Activated CD8-positive, alpha-beta T cell treated with anti-CD3 and anti-CD28 coated beads for 36 hours (primary cell): ENCODE results near the gene CEP164. TPM values are rescaled to one million over a fixed set of nuclear protein-coding genes. Genes with fewer than 3 reads are reported as not detected.

Source experiments
- ATAC-seq: fragments of 200-7000 bp; cut with Tn5 transposase; one replicate; pipeline ENCODE4 v1.10.0; 2021; ENCODE audit warnings: mild to moderate bottlenecking, moderate library complexity
- CTCF ChIA-PET: fragments of 350-600 bp; sonication (Branson Sonifier 250); formaldehyde crosslinking; loops from one replicate; lab custom pipeline; 2021; ENCODE audit warnings: antibody characterized with exemption; lab: Charles Lee
- POLR2A ChIA-PET: fragments of 350-600 bp; sonication (Branson Sonifier 250); formaldehyde crosslinking; loops from one replicate; lab custom pipeline; 2021; ENCODE audit warnings: antibody characterized with exemption; lab: Charles Lee
- DNase-seq: peaks from one replicate; pipeline ENCODE4 v3.0.0-alpha.2; 2020
- H3K27ac Mint-ChIP-seq: one replicate; pipeline ENCODE4 v1.8.0; 2021; ENCODE audit warnings: mild to moderate bottlenecking, mixed read lengths
- H3K27me3 Mint-ChIP-seq: one replicate; pipeline ENCODE4 v1.8.0; 2021; ENCODE audit warnings: mixed read lengths
- H3K36me3 Mint-ChIP-seq: one replicate; pipeline ENCODE4 v1.8.0; 2021; ENCODE audit warnings: low read depth, mixed read lengths
- H3K4me1 Mint-ChIP-seq: one replicate; pipeline ENCODE4 v1.8.0; 2021; ENCODE audit warnings: low read depth, mixed read lengths
- H3K4me3 Mint-ChIP-seq: one replicate; pipeline ENCODE4 v1.8.0; 2021; ENCODE audit warnings: mild to moderate bottlenecking, moderate library complexity, mixed read lengths
- H3K9me3 Mint-ChIP-seq: one replicate; pipeline ENCODE4 v1.8.0; 2021; ENCODE audit warnings: mixed read lengths
- CTCF ChIP-seq: fragments of 200-600 bp; IDR thresholded peaks from one replicate; pipeline ENCODE4 v1.8.0; 2022; ENCODE audit warnings: antibody characterized with exemption, mild to moderate bottlenecking
- intact Hi-C: fragments of 100-400 bp; cut with micrococcal nuclease; formaldehyde crosslinking; loops from one replicate; pipeline ENCODE4 v1.10.0; 2022
- total RNA-seq, 2 experiments: library from RNA; stranded (reverse); gene quantifications; one replicate each; pipeline ENCODE4 v1.2.3, GENCODE V29; 2021

Gene CEP164
- total RNA-seq, 2 experiments from 2014 or later, result 24.0 to 25.5 TPM

- H3K4me3 Mint-ChIP-seq, result no peak overlapping the region
- H3K4me1 Mint-ChIP-seq, result peaks cover 8% of the 10 kb centered on the region
- ChIA-PET CTCF (no interaction called here), POLR2A (no interaction called here)
- no peak overlapping the region for H3K27ac Mint-ChIP-seq
- H3K36me3 Mint-ChIP-seq, result peaks cover 7% of the 10 kb centered on the region
- intact Hi-C loops, result no loop called here
- DNase-seq (no peak), ATAC-seq (no peak)
- H3K9me3 Mint-ChIP-seq, result no peaks in the 10 kb centered on the region
- TF ChIP-seq CTCF, result no peak
- no peaks in the 10 kb centered on the region for H3K27me3 Mint-ChIP-seq
Observed at GRCh38 chr11:117281869-117282268, 45.8 kb upstream of the CEP164 start.

GRCh38 chr11:117282956-117283355 lies 44.7 kb upstream of the CEP164 start:
- ChIA-PET CTCF (no interaction called here), POLR2A (interaction anchor here (1.2 kb wide), 1 partner anchor 20 kb away, joined by 3 read pairs; no protein-coding TSS in a partner anchor)
- no peaks in the 10 kb centered on the region for H3K27me3 Mint-ChIP-seq
- H3K4me3 Mint-ChIP-seq, result no peak overlapping the region
- DNase-seq (no peak), ATAC-seq (no peak)
- peaks cover 8% of the 10 kb centered on the region for H3K4me1 Mint-ChIP-seq
- peaks cover 7% of the 10 kb centered on the region for H3K36me3 Mint-ChIP-seq
- intact Hi-C loops, result no loop called here
- no peaks in the 10 kb centered on the region for H3K9me3 Mint-ChIP-seq
- no peak overlapping the region for H3K27ac Mint-ChIP-seq
- no peak for TF ChIP-seq CTCF

- Mint-ChIP-seq H3K27me3 (no peaks in the 10 kb centered on the region), H3K4me1 (peaks cover 7% of the 10 kb centered on the region), H3K36me3 (peaks cover 7% of the 10 kb centered on the region), H3K4me3 (no peak overlapping the region), H3K9me3 (no peaks in the 10 kb centered on the region), H3K27ac (no peak overlapping the region)
- no peak for DNase-seq
- no peak for ATAC-seq
- TF ChIP-seq CTCF, result no peak
- CTCF ChIA-PET, result no interaction called here
- POLR2A ChIA-PET, result no interaction called here
- intact Hi-C loops, result no loop called here
Observed at GRCh38 chr11:117284053-117284452, 43.6 kb upstream of the CEP164 start.

- intact Hi-C loops, result no loop called here
Observed at GRCh38 chr11:117286588-117286987, 41.1 kb upstream of the CEP164 start.

GRCh38 chr11:117287668-117288067 lies 40.0 kb upstream of the CEP164 start:
- H3K4me3 Mint-ChIP-seq, result no peak overlapping the region

More at GRCh38 chr11:117286588-117286987, 41.1 kb upstream of the CEP164 start:
- Mint-ChIP-seq H3K4me3 (no peak overlapping the region), H3K27me3 (no peaks in the 10 kb centered on the region), H3K9me3 (no peaks in the 10 kb centered on the region), H3K36me3 (peaks cover 5% of the 10 kb centered on the region), H3K4me1 (no peaks in the 10 kb centered on the region), H3K27ac (no peak overlapping the region)
- no peak for TF ChIP-seq CTCF
- CTCF ChIA-PET, result no interaction called here
- DNase-seq, result no peak
- ATAC-seq, result no peak
- POLR2A ChIA-PET, result no interaction called here

More at GRCh38 chr11:117287668-117288067, 40.0 kb upstream of the CEP164 start:
- Mint-ChIP-seq H3K36me3 (peaks cover 3% of the 10 kb centered on the region), H3K27ac (no peak overlapping the region), H3K27me3 (no peaks in the 10 kb centered on the region), H3K4me1 (no peaks in the 10 kb centered on the region), H3K9me3 (no peaks in the 10 kb centered on the region)
- POLR2A ChIA-PET, result no interaction called here
- intact Hi-C loops, result no loop called here
- DNase-seq, result no peak
- no peak for ATAC-seq
- CTCF ChIA-PET, result interaction anchor here (1.0 kb wide), 1 partner anchor 13 kb away, joined by 4 read pairs; no protein-coding TSS in a partner anchor
- no peak for TF ChIP-seq CTCF
